ENCODE measurements around the gene TNFRSF17. TPM values are rescaled to one million over a fixed set of nuclear protein-coding genes. Genes with fewer than 3 reads are reported as not detected.

Gene TNFRSF17
- total and polyA plus RNA-seq, 3 experiments from 2014 or later, result not detected

GRCh38 chr16:11976850-11977375 is 11.9 kb downstream of the TNFRSF17 start:
- Histone ChIP-seq H3K4me3 (ENCODE audit: low read length) (peak overlapping the region; percentile 87), H3K27me3 (ENCODE audit: insufficient read depth, low read length, poor library complexity, severe bottlenecking) (no peaks in the 10 kb centered on the region), H3K36me3 (ENCODE audit: insufficient read depth, low read length) (no peaks in the 10 kb centered on the region), H3K4me1 (ENCODE audit: insufficient read depth, low read length) (peaks cover 23% of the 10 kb centered on the region), H3K27ac (ENCODE audit: low read depth, low read length) (peak overlapping the region; percentile 80), H3K9me3 (ENCODE audit: low read length) (no peaks in the 10 kb centered on the region)
- H3K4me3 Mint-ChIP-seq, result peak overlapping the region; percentile 93 to 98 (median 95)
- no peaks in the 10 kb centered on the region for H3K9me3 Mint-ChIP-seq
- ChIA-PET POLR2A (interaction anchor here (0.5 to 1.1 kb wide), 4 partner anchors 61 to 1233 kb away, joined by 3 to 9 read pairs (median 5); partner anchors contain the start of gene GSPT1), CTCF (interaction anchor here (1.1 kb wide), 1 partner anchor 91 kb away, joined by 9 read pairs; no protein-coding TSS in a partner anchor)
- H3K4me1 Mint-ChIP-seq, result peaks cover 28 to 40% (median 40%) of the 10 kb centered on the region in 3 donors
- no peaks in the 10 kb centered on the region for H3K27me3 Mint-ChIP-seq
- H3K36me3 Mint-ChIP-seq, result peaks cover 0 to 8% (median 0%) of the 10 kb centered on the region in 3 donors
- peak overlapping the region; percentile 12 to 95 (median 90) for H3K27ac Mint-ChIP-seq
- no peak for DNase-seq

DNA sequence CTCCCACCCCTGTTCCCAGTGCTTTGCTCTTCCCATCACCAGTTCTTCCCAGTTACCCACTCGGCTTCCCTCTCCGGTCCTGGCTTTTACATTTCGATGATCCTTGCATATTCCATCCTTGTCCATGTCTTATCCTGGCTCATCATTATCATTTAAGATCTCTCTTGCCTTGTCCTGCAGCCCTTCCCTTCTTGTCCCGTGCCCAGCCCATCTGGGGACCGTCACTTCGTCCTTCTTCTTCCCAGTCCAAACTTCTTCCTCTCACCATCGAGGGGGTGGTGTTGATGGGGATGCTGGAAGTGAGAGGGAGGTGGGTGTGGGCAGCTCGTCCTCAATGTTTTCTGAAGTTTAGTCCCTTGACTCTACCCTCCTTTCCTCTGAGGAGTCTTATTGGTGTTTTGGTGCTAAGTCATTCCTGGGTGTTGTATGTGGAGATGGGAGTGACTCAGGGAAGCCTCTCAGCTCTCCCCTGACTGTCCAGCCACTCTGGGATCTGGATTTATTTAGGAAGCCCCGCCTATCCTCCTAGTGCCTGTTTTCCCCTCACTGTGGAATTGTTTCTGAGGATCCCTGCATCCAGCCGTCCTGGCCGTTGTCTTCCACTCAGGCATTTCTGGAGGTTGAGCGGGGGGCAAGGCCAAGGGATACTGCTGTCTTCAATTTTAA is 12.5 kb downstream of the TNFRSF17 start:
- Histone ChIP-seq H3K27me3 (ENCODE audit: insufficient read depth, low read length, poor library complexity, severe bottlenecking) (no peaks in the 10 kb centered on the region), H3K9me3 (ENCODE audit: low read length) (no peaks in the 10 kb centered on the region), H3K36me3 (ENCODE audit: insufficient read depth, low read length) (no peaks in the 10 kb centered on the region), H3K27ac (ENCODE audit: low read depth, low read length) (peak overlapping the region; percentile 80), H3K4me1 (ENCODE audit: insufficient read depth, low read length) (peaks cover 23% of the 10 kb centered on the region), H3K4me3 (ENCODE audit: low read length) (peak overlapping the region; percentile 87)
- Mint-ChIP-seq H3K4me1 (peaks cover 28 to 43% (median 40%) of the 10 kb centered on the region in 3 donors), H3K4me3 (peak overlapping the region; percentile 93 to 98 (median 95)), H3K27me3 (no peaks in the 10 kb centered on the region), H3K27ac (peak overlapping the region; percentile 51 to 95 (median 90)), H3K36me3 (peaks cover 0 to 8% (median 0%) of the 10 kb centered on the region in 3 donors), H3K9me3 (no peaks in the 10 kb centered on the region)
- CTCF ChIA-PET, result interaction anchor here (1.3 kb wide), 1 partner anchor 102 kb away, joined by 3 read pairs; no protein-coding TSS in a partner anchor
- no peak for DNase-seq
- POLR2A ChIA-PET, result interaction anchor here (1.1 kb wide), 1 partner anchor 63 kb away, joined by 3 read pairs; no protein-coding TSS in a partner anchor

DNA sequence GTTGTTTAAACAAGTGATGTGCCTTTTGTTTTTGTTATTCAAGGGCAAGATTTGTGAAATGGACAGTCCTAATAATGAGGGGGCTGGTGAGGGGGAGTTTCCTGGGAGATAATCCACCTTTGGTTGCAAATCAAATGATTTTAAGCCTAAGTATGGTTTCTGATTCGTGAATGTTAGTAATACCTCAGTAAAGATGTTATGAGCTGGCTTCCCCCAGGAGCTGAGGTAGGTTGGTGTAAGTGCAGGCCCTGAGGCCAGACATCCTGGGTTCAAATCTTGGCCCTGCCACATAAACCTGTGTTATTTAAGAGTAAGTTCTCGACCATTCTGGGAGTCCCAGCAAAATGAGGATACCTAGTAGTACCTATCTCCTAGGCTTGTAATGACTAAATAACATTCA is 13.1 kb downstream of the TNFRSF17 start:
- CTCF ChIA-PET, result interaction anchor here (1.3 kb wide), 1 partner anchor 101 kb away, joined by 3 read pairs; no protein-coding TSS in a partner anchor
- H3K4me3 ChIP-seq (ENCODE audit: low read length), result no peak overlapping the region
- H3K27me3 Mint-ChIP-seq, result no peaks in the 10 kb centered on the region
- no peaks in the 10 kb centered on the region for H3K27me3 ChIP-seq (ENCODE audit: insufficient read depth, low read length, poor library complexity, severe bottlenecking)
- no peaks in the 10 kb centered on the region for H3K9me3 Mint-ChIP-seq
- no peaks in the 10 kb centered on the region for H3K9me3 ChIP-seq (ENCODE audit: low read length)
- H3K4me1 ChIP-seq (ENCODE audit: insufficient read depth, low read length), result peaks cover 23% of the 10 kb centered on the region
- DNase-seq, result no peak
- H3K27ac Mint-ChIP-seq, result peak overlapping the region in 6 of 8 donors; percentile 36 to 95 (median 92)
- peaks cover 0 to 8% (median 0%) of the 10 kb centered on the region in 3 donors for H3K36me3 Mint-ChIP-seq
- H3K36me3 ChIP-seq (ENCODE audit: insufficient read depth, low read length), result no peaks in the 10 kb centered on the region
- peak overlapping the region; percentile 93 to 98 (median 95) for H3K4me3 Mint-ChIP-seq
- POLR2A ChIA-PET, result no interaction called here
- peaks cover 28 to 43% (median 40%) of the 10 kb centered on the region in 3 donors for H3K4me1 Mint-ChIP-seq
- H3K27ac ChIP-seq (ENCODE audit: low read depth, low read length), result no peak overlapping the region

GRCh38 chr16:11979013-11979672 is 14.1 kb downstream of the TNFRSF17 start:
- Mint-ChIP-seq H3K9me3 (no peaks in the 10 kb centered on the region), H3K4me3 (peak overlapping the region in 2 of 7 donors; percentile 61 to 98), H3K4me1 (peaks cover 28 to 44% (median 43%) of the 10 kb centered on the region in 3 donors), H3K36me3 (peaks cover 0 to 10% (median 1%) of the 10 kb centered on the region in 3 donors), H3K27me3 (no peaks in the 10 kb centered on the region), H3K27ac (no peak overlapping the region)
- no peaks in the 10 kb centered on the region for H3K27me3 ChIP-seq (ENCODE audit: insufficient read depth, low read length, poor library complexity, severe bottlenecking)
- DNase-seq, result no peak
- POLR2A ChIA-PET, result no interaction called here
- H3K36me3 ChIP-seq (ENCODE audit: insufficient read depth, low read length), result no peaks in the 10 kb centered on the region
- H3K9me3 ChIP-seq (ENCODE audit: low read length), result no peaks in the 10 kb centered on the region
- peaks cover 23% of the 10 kb centered on the region for H3K4me1 ChIP-seq (ENCODE audit: insufficient read depth, low read length)
- H3K27ac ChIP-seq (ENCODE audit: low read depth, low read length), result no peak overlapping the region
- H3K4me3 ChIP-seq (ENCODE audit: low read length), result no peak overlapping the region
- CTCF ChIA-PET, result interaction anchor here (1.3 kb wide), 1 partner anchor 100 kb away, joined by 3 read pairs; no protein-coding TSS in a partner anchor

GRCh38 chr16:11980136-11980844 is 15.3 kb downstream of the TNFRSF17 start:
- Histone ChIP-seq H3K4me1 (ENCODE audit: insufficient read depth, low read length) (peaks cover 23% of the 10 kb centered on the region), H3K27ac (ENCODE audit: low read depth, low read length) (no peak overlapping the region), H3K36me3 (ENCODE audit: insufficient read depth, low read length) (no peaks in the 10 kb centered on the region), H3K27me3 (ENCODE audit: insufficient read depth, low read length, poor library complexity, severe bottlenecking) (no peaks in the 10 kb centered on the region), H3K4me3 (ENCODE audit: low read length) (no peak overlapping the region), H3K9me3 (ENCODE audit: low read length) (no peaks in the 10 kb centered on the region)
- Mint-ChIP-seq H3K9me3 (no peaks in the 10 kb centered on the region), H3K27ac (peak overlapping the region in 1 of 8 donors; percentile 9), H3K4me1 (peaks cover 28 to 50% (median 42%) of the 10 kb centered on the region in 3 donors), H3K27me3 (no peaks in the 10 kb centered on the region), H3K36me3 (peaks cover 0 to 12% (median 1%) of the 10 kb centered on the region in 3 donors), H3K4me3 (peak overlapping the region in 2 of 7 donors; percentile 32 to 51)
- DNase-seq, result no peak
- POLR2A ChIA-PET, result no interaction called here
- CTCF ChIA-PET, result interaction anchor here (0.8 kb wide), 1 partner anchor 88 kb away, joined by 3 read pairs; no protein-coding TSS in a partner anchor

GRCh38 chr16:11985250-11985649 is 20.2 kb downstream of the TNFRSF17 start:
- Mint-ChIP-seq H3K27ac (no peak overlapping the region), H3K9me3 (no peaks in the 10 kb centered on the region), H3K36me3 (peaks cover 0 to 4% (median 1%) of the 10 kb centered on the region in 3 donors), H3K27me3 (no peaks in the 10 kb centered on the region), H3K4me3 (no peak overlapping the region), H3K4me1 (peaks cover 5 to 15% (median 8%) of the 10 kb centered on the region in 3 donors)
- H3K4me1 ChIP-seq (ENCODE audit: insufficient read depth, low read length), result no peaks in the 10 kb centered on the region
- no peaks in the 10 kb centered on the region for H3K27me3 ChIP-seq (ENCODE audit: insufficient read depth, low read length, poor library complexity, severe bottlenecking)
- no peak for DNase-seq
- H3K27ac ChIP-seq (ENCODE audit: low read depth, low read length), result no peak overlapping the region
- ChIA-PET POLR2A (no interaction called here), CTCF (no interaction called here)
- H3K36me3 ChIP-seq (ENCODE audit: insufficient read depth, low read length), result no peaks in the 10 kb centered on the region
- no peak overlapping the region for H3K4me3 ChIP-seq (ENCODE audit: low read length)
- H3K9me3 ChIP-seq (ENCODE audit: low read length), result no peaks in the 10 kb centered on the region

GRCh38 chr16:11986521-11987057 is 21.6 kb downstream of the TNFRSF17 start:
- H3K27ac ChIP-seq (ENCODE audit: low read depth, low read length), result no peak overlapping the region
- ChIA-PET POLR2A (no interaction called here), CTCF (no interaction called here)
- H3K36me3 ChIP-seq (ENCODE audit: insufficient read depth, low read length), result no peaks in the 10 kb centered on the region
- H3K4me1 ChIP-seq (ENCODE audit: insufficient read depth, low read length), result no peaks in the 10 kb centered on the region
- peaks cover 0 to 5% (median 4%) of the 10 kb centered on the region in 3 donors for H3K36me3 Mint-ChIP-seq
- H3K9me3 Mint-ChIP-seq, result no peaks in the 10 kb centered on the region
- DNase-seq, result no peak
- no peaks in the 10 kb centered on the region for H3K9me3 ChIP-seq (ENCODE audit: low read length)
- no peak overlapping the region for H3K4me3 ChIP-seq (ENCODE audit: low read length)
- no peak overlapping the region for H3K4me3 Mint-ChIP-seq
- H3K27me3 ChIP-seq (ENCODE audit: insufficient read depth, low read length, poor library complexity, severe bottlenecking), result no peaks in the 10 kb centered on the region
- peaks cover 5 to 16% (median 6%) of the 10 kb centered on the region in 3 donors for H3K4me1 Mint-ChIP-seq
- H3K27ac Mint-ChIP-seq, result no peak overlapping the region
- H3K27me3 Mint-ChIP-seq, result no peaks in the 10 kb centered on the region

All from CD8-positive, alpha-beta memory T cell (primary cell).